ENCODE measurements around the gene LETM1.

Gene LETM1

GRCh38 chr4:1806596-1807331, 49.2 kb downstream of the LETM1 start:
- no peak for DNase-seq (ENCODE audit: low read depth)

- DNase-seq (ENCODE audit: low read depth): no peak
Measured at GRCh38 chr4:1806223-1806564, 49.8 kb downstream of the LETM1 start.

- no peak for DNase-seq (ENCODE audit: low read depth)
Measured at GRCh38 chr4:1805493-1806222, 50.3 kb downstream of the LETM1 start.

- no peak for DNase-seq (ENCODE audit: low read depth)
Measured at GRCh38 chr4:1804638-1805492, 51.1 kb downstream of the LETM1 start.

- no peak for DNase-seq (ENCODE audit: low read depth)
Measured at GRCh38 chr4:1803523-1804423, 52.2 kb downstream of the LETM1 start.

GRCh38 chr4:1802720-1803522, 53.0 kb downstream of the LETM1 start:
- no peak for DNase-seq (ENCODE audit: low read depth)

- DNase-seq (ENCODE audit: low read depth): peak; percentile 72
Measured at GRCh38 chr4:1802151-1802715, 53.7 kb downstream of the LETM1 start.

- DNase-seq (ENCODE audit: low read depth): no peak
Measured at GRCh38 chr4:1801286-1801958, 54.5 kb downstream of the LETM1 start.

- DNase-seq (ENCODE audit: low read depth): no peak
Measured at GRCh38 chr4:1800805-1801204, 55.2 kb downstream of the LETM1 start.

GRCh38 chr4:1799387-1800375, 56.3 kb downstream of the LETM1 start:
- no peak for DNase-seq (ENCODE audit: low read depth)

- DNase-seq (ENCODE audit: low read depth): no peak
Measured at GRCh38 chr4:1798580-1799386, 57.2 kb downstream of the LETM1 start.

- no peak for DNase-seq (ENCODE audit: low read depth)
Measured at GRCh38 chr4:1797861-1798579, 57.9 kb downstream of the LETM1 start.

- no peak for DNase-seq (ENCODE audit: low read depth)
Measured at GRCh38 chr4:1797298-1797860, 58.6 kb downstream of the LETM1 start.

- DNase-seq (ENCODE audit: low read depth): no peak
Measured at GRCh38 chr4:1796486-1797204, 59.3 kb downstream of the LETM1 start.

GRCh38 chr4:1795299-1796195, 60.4 kb downstream of the LETM1 start:
- no peak for DNase-seq (ENCODE audit: low read depth)
